COLO668 (cell line): ENCODE data around the gene TGM4.

Experiments used
- DNase-seq: peaks from one replicate; lab custom pipeline; 2025; ENCODE audit not compliant: unreplicated experiment; lab: John Stamatoyannopoulos, UW

TGM4 gene

GRCh38 chr3:44950275-44950734 lies 75.9 kb downstream of the TGM4 start:
- no peak for DNase-seq

DNA sequence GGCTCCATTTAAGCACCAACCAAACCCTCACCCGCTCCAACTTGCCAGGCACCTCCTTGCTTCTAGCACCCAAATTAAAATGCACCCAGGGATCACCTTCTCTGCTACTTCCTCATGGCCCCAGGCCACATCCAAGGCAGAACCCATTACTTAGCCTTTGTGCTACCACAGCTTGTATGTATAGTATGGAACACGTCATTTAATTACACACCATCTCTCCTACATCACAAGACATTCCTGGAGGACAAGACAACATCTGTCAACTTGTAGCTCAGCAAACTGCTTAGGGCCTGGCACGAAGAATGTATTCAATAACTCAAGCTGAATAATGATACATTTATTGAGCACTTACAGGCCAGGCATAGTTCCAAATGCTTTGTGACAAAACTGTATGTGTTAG lies 78.3 kb downstream of the TGM4 start:
- DNase-seq: no peak

GRCh38 chr3:44954304-44954703 lies 79.9 kb downstream of the TGM4 start:
- no peak for DNase-seq

- DNase-seq: no peak
Measured at GRCh38 chr3:44954962-44955361, 80.6 kb downstream of the TGM4 start.

GRCh38 chr3:44955917-44956316 lies 81.5 kb downstream of the TGM4 start:
- no peak for DNase-seq

GRCh38 chr3:44957986-44958385 lies 83.6 kb downstream of the TGM4 start:
- no peak for DNase-seq

GRCh38 chr3:44958386-44958785 lies 84.0 kb downstream of the TGM4 start:
- DNase-seq: no peak

- no peak for DNase-seq
Measured at GRCh38 chr3:44960387-44961026, 86.1 kb downstream of the TGM4 start.

DNA sequence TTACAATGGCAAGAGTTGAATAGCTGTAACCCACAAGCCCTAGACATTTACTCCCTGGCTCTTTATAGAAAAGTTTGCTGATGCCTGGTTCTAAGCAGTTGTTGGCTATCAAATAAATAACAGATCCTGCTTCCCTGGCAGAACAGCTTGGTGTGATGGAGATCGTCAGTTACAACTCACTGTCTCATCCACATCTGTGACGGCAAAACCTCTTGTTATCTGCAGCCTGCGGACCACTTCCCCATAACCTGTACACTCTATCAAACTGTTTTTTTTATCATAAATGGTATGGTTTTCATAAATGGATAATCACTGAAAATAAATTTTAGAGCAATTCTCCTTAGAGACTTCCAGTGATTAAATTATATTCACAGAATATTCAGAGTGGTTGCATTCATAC lies 87.5 kb downstream of the TGM4 start:
- no peak for DNase-seq

DNA sequence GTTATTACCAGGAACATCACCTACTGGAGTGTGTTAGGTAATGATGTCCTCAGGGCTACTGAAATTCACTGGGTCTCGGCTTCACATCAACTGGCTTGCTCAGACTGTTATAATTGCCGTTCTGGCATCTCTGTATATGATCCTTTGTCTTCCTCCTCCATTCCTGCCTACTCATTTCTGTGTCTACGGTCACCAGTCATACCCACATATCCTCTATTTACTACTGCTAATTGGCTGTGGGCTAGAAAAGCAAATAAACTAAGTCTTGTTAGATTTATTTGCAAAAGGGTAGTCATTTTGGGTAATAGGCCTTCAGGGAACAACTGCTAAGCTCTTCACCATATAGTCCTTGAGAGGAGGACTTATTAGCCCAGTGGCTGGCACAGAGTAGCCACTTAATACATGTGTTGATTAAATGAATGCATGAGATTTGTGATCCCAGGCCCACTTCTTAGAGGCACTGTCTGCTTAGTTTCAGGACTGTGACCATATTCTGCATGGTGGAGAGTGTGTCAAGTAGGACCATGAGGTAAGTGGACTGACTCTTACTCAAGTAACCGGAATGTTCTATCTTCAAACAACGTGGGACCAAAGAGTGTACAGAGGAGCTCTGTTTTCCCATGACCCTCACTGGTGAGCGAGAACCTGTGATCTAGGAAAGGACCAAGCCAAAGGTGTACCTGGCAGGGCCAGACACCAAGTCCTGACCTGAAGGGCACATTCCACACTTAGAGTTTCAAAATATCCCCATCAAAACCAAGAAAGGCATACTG lies 88.4 kb downstream of the TGM4 start:
- DNase-seq: no peak

DNA sequence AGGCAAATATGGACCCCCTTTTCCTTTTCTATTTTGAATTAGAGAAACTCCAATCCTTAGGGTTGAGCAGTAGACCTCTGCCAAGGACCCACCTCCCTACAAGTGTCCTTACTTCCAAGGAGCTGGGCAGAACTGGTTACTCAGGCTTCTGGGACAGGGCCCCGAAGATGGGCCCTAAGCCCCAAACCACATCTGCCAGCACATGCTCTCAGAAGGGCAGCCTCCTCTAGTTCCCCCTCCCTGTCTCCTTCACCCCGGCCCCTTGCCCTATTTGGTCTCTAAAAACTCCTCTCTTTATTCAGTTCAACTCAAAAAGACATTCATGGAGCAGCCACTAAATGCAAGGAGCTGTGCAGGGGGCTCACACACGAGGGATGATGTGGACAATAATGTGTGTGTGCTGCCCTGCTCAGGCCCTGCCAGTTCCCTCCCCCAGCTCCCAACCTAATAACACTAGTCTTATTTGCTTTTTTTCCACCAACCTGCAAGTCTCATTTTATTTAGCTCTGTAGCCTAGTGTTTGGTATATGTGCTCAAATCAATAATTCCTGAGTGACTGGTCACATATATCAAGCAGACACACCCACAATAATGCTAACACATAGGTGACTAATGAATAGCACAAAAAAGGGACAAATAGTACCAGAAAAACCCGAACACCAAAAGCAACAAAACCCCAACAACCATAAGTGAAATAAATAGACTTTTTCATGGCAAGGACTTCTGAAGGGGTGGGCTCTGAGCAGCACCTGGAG lies 89.3 kb downstream of the TGM4 start:
- DNase-seq: no peak
